WI38 (cell line): ENCODE data around the gene GALNT2.

Source experiments
- H3K4me3 ChIP-seq: 2 replicates; pipeline ENCODE4 v1.5.1; 2011; ENCODE audit warnings: low read depth, mild to moderate bottlenecking, control low read depth, low read length
- CTCF ChIP-seq: IDR thresholded peaks from 2 replicates; pipeline ENCODE4 v1.5.1; 2012; ENCODE audit warnings: low read depth, mild to moderate bottlenecking, control low read depth, low read length

The GALNT2 gene

GRCh38 chr1:230169454-230170152 is 102.6 kb downstream of the GALNT2 start:
- no peak overlapping the region for H3K4me3 ChIP-seq
- no peak for TF ChIP-seq CTCF

GRCh38 chr1:230170153-230170547 is 103.1 kb downstream of the GALNT2 start:
- H3K4me3 ChIP-seq: no peak overlapping the region
- no peak for TF ChIP-seq CTCF

GRCh38 chr1:230170622-230171021 is 103.6 kb downstream of the GALNT2 start:
- TF ChIP-seq CTCF: no peak
- H3K4me3 ChIP-seq: no peak overlapping the region

GRCh38 chr1:230171356-230172015 is 104.4 kb downstream of the GALNT2 start:
- H3K4me3 ChIP-seq: no peak overlapping the region
- TF ChIP-seq CTCF: no peak

- H3K4me3 ChIP-seq: no peak overlapping the region
- TF ChIP-seq CTCF: no peak
These were observed 105.0 kb downstream of the GALNT2 start for GRCh38 chr1:230172016-230172537.

GRCh38 chr1:230173187-230173975 is 106.3 kb downstream of the GALNT2 start:
- TF ChIP-seq CTCF: no peak
- no peak overlapping the region for H3K4me3 ChIP-seq
